GM12865 (cell line): ENCODE data around the gene ZBED4.
A peak's percentile ranks its signal among the peaks of the same experiment; 100 is the strongest.

Source experiments
- DNase-seq: peaks from one replicate; pipeline ENCODE4 v3.0.0; 2010; ENCODE audit warnings: low read depth
- H3K4me3 ChIP-seq: 2 replicates; pipeline ENCODE4 v1.5.1; 2011; ENCODE audit warnings: mild to moderate bottlenecking, low read depth, low read length, control low read depth
- TF ChIP-seq, protein P1 (sequence below): IDR thresholded peaks from 2 replicates; pipeline ENCODE4 v1.5.1; 2011; ENCODE audit warnings: low read length, control low read depth, low read depth, inconsistent platforms; ENCODE audit not compliant: insufficient read depth; ENCODE audit errors: missing control alignments

Gene ZBED4

DNA sequence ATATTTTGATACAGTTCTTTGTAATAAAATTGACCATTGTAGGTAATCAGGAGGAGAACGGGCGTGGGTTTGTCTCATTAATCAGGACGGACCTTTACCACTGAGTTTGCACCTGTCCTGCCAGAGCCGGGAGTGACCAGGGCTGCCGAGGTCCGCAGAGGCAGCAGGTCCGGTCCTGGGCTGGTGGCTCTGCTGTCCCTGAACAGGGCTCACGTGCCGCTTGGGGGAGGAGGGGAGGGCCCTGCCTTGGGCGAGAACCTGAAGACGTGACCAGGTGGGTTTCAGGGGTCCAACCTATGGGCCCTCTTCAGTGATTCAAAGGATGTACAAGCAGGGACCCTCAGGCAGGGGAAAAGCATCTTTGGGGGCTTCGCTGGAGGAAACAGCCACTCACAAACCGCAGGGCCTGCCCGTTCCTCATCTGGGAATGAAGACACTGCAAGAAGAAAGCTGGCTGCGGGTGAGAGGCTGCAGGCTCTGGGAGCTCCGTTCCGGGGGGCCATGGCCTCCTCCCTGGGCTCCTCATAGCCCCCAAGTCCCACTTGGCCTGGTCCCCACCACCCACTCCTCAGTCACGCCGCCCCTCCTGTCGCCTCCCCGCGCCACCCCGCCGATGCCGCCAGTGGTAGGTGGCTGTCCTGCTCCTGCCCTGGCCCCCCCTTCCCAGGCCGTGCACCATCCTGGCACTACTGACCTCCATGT lies 74.0 kb downstream of the ZBED4 start:
- no peak for DNase-seq
- TF ChIP-seq, protein P1, sequence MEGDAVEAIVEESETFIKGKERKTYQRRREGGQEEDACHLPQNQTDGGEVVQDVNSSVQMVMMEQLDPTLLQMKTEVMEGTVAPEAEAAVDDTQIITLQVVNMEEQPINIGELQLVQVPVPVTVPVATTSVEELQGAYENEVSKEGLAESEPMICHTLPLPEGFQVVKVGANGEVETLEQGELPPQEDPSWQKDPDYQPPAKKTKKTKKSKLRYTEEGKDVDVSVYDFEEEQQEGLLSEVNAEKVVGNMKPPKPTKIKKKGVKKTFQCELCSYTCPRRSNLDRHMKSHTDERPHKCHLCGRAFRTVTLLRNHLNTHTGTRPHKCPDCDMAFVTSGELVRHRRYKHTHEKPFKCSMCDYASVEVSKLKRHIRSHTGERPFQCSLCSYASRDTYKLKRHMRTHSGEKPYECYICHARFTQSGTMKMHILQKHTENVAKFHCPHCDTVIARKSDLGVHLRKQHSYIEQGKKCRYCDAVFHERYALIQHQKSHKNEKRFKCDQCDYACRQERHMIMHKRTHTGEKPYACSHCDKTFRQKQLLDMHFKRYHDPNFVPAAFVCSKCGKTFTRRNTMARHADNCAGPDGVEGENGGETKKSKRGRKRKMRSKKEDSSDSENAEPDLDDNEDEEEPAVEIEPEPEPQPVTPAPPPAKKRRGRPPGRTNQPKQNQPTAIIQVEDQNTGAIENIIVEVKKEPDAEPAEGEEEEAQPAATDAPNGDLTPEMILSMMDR, result no peak
- no peak overlapping the region for H3K4me3 ChIP-seq

DNA sequence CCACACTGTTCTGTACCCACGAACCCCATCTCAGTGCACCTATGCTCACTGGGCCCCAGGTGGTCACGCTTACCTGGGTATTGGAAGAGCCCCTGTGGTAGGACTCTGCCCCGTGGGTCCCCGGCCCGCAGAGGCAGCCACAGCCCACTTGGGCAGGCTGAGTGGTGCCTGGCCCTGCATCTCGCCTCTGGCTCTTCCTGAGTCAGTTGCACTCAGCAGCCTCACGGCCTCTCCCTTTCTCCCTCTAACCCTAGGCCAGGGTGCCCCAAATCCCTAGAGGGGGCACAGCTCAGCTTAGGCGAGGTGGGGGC lies 74.5 kb downstream of the ZBED4 start:
- no peak for DNase-seq
- H3K4me3 ChIP-seq, result no peak overlapping the region
- TF ChIP-seq, protein P1, result no peak

DNA sequence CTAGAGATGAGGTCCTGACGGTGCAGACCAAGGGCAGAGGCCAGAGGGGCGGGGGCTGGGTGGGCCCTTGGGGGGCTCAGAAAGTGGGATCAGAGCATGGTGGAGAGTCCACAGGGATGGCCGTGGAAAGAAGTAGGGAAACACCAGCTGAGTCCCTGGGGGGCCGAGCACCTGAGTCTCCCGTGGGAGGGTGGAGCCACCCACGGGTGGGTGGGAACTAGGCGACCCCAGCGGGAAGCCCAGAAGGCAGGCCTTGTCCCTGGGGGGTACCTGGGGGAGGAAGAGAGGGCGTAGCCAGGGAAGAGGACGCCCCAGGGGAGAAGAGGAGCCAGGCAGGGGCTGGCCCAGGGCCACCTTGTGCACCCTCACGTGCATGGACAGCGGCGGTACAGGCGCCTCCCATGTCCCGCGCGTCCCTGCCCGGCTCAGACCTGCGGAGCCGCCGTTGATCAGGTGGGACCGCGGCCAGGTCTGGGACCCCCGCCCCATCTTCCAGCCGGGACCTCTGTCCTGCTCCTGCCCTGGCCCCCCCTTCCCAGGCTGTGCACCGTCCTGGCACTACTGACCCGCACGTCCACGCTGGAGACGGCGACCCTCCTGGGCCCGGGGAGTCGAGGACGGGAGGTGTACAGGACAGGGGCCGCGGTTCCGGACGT lies 75.0 kb downstream of the ZBED4 start:
- no peak overlapping the region for H3K4me3 ChIP-seq
- TF ChIP-seq, protein P1, result no peak
- DNase-seq, result no peak

DNA sequence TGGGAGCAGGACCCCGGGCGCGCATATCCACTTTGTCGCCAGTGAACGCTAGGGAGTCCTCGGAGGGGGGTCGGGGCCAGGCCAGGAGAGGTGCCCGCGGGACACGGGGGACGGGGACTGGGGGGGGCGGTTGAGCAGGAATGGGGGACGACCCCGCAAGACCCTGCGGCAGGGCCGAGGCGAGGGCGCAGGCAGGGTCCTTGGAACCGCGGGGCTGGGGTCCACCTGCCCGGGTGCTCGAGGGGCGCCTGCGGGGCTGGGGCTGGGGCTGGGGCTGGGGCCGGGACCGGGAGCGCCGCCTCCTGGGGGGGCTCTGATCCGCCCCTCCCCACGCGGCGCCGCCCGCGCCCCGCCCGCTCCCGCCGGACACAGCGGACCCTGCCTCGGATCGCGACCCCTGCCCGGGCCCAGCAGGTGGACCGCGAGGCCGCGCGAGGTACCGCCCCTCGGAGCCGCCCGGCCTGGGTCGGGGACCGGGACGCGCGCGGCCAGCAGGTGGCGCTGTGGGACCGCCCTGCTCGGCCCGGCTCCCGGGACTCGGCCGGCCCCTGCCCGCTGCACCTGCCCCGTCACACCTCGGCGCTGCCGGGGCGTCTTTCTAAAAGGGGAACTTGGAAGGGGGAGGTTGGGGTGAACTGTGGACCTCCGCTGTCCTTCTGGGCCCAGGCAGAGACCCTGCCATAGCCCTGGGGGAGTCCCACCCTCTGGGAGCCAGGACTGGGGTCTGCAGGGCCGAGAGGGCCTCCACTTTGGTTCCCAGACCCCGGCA lies 75.8 kb downstream of the ZBED4 start:
- peak; percentile 75 for DNase-seq
- TF ChIP-seq, protein P1, result peak; percentile 80
- H3K4me3 ChIP-seq, result no peak overlapping the region

DNA sequence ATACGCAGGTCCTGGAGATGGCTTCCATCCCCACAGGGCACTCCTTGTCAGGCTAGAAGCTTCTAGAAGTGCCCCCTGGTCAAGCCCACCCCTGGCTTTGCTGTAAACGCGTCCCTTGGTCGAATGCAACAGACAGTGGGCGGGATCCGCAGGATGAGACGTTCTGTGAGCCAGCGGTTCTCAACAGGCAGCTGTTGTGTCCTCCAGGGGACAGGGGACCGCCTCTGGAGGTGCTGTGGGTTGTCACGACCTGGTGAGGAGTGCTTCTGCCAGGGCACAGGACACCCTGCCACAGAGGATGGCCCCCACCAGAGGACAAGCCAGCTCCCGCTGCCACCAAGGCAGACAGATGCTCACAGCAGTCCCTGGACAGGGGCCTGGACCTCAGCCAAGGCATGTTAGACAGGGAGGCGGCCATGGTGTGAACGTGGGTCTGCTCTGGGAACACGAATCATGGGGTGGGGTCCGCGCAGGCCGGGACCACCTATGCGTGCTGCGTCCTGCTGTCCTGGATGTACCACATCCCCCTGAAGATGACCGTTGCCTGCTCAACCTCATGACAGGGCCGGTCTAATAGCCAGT lies 76.4 kb downstream of the ZBED4 start:
- TF ChIP-seq, protein P1, result no peak
- H3K4me3 ChIP-seq, result no peak overlapping the region
- DNase-seq, result no peak

DNA sequence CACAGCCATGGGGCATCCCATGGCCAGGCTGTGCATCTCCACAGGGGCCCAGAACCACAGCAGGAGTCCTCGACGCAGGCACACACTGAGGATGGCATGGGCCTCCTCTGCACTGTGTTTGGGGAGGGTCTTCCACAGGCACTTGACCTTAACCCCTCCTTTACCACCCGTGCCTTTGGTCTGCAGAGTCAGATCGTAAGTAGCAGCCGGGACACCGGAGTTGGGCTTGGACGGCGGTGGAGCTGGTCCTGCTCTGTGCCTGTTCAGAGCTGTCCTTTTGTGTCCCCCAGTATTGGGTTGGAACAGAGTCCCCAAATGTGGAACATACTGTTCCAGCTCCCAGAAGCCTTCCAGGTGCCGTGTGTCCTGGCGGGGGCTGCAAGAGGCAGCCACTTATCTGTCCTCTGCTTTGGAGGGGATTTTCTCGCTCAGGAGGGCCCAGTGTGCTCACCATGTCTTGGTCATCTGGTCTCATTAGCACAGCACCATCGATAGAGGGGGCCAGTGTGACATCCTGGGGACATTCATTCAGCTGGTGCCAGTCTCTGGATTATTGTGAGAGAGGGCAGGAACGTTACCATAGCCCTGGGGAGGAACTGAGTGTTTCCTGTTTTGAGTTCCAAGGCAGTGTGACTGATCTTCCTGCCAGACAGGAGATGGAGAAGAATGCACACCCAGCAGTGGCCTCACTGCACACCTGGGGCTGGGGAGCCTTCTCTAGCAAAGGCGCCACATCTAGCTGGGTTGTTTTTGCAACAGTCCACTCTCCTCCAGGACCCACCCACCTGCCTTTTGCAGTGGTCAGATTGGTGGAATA lies 77.2 kb downstream of the ZBED4 start:
- H3K4me3 ChIP-seq, result no peak overlapping the region
- TF ChIP-seq, protein P1, result peak; percentile 77
- DNase-seq, result peak; percentile 86
